HUES48 (cell line): Measurements from ENCODE around the gene BCORL1.

Experiments used
- H3K27ac ChIP-seq: one replicate; pipeline ENCODE4 v1.7.0; 2013; ENCODE audit warnings: low read depth, low read length, inconsistent platforms
- H3K27me3 ChIP-seq: 2 replicates; pipeline ENCODE4 v1.6.1; 2013; ENCODE audit warnings: mild to moderate bottlenecking, low read length; ENCODE audit not compliant: control insufficient read depth, insufficient read depth
- H3K36me3 ChIP-seq: 2 replicates; pipeline ENCODE4 v1.6.1; 2013; ENCODE audit warnings: low read length; ENCODE audit not compliant: control insufficient read depth, insufficient read depth
- H3K4me1 ChIP-seq: 2 replicates; pipeline ENCODE4 v1.6.1; 2013; ENCODE audit warnings: mild to moderate bottlenecking, low read length; ENCODE audit not compliant: control insufficient read depth, insufficient read depth
- H3K4me3 ChIP-seq: 2 replicates; pipeline ENCODE4 v1.5.1; 2013; ENCODE audit warnings: mild to moderate bottlenecking, low read depth, low read length
- H3K9ac ChIP-seq: 2 replicates; pipeline ENCODE4 v1.6.1; 2013; ENCODE audit warnings: mild to moderate bottlenecking, low read depth, low read length, moderate library complexity
- H3K9me3 ChIP-seq: 2 replicates; pipeline ENCODE4 v1.6.1; 2013; ENCODE audit warnings: low read length; ENCODE audit not compliant: control insufficient read depth, insufficient read depth

Gene BCORL1

GRCh38 chrX:130060122-130061069 is 78.0 kb downstream of the BCORL1 start:
- H3K4me1 ChIP-seq: peaks cover 12% of the 10 kb centered on the region
- H3K27me3 ChIP-seq: peaks cover 42% of the 10 kb centered on the region
- no peak overlapping the region for H3K27ac ChIP-seq
- peak overlapping the region; percentile 51; the same call in 1 of the 2 replicates for H3K9ac ChIP-seq
- H3K9me3 ChIP-seq: no peaks in the 10 kb centered on the region
- peak overlapping the region; percentile 67 for H3K4me3 ChIP-seq
- H3K36me3 ChIP-seq: no peaks in the 10 kb centered on the region

GRCh38 chrX:130066975-130067615 is 84.7 kb downstream of the BCORL1 start:
- H3K4me3 ChIP-seq: no peak overlapping the region
- peaks cover 4% of the 10 kb centered on the region; the same call in 1 of the 2 replicates for H3K4me1 ChIP-seq
- peaks cover 6% of the 10 kb centered on the region for H3K27me3 ChIP-seq
- H3K9ac ChIP-seq: no peak overlapping the region
- H3K36me3 ChIP-seq: no peaks in the 10 kb centered on the region
- H3K27ac ChIP-seq: no peak overlapping the region
- H3K9me3 ChIP-seq: no peaks in the 10 kb centered on the region

GRCh38 chrX:130071611-130072344 is 89.3 kb downstream of the BCORL1 start:
- H3K36me3 ChIP-seq: no peaks in the 10 kb centered on the region
- H3K4me3 ChIP-seq: no peak overlapping the region
- no peaks in the 10 kb centered on the region for H3K27me3 ChIP-seq
- H3K4me1 ChIP-seq: no peaks in the 10 kb centered on the region
- no peak overlapping the region for H3K9ac ChIP-seq
- H3K9me3 ChIP-seq: no peaks in the 10 kb centered on the region
- no peak overlapping the region for H3K27ac ChIP-seq

- Histone ChIP-seq H3K27ac (no peak overlapping the region), H3K9me3 (no peaks in the 10 kb centered on the region), H3K4me3 (no peak overlapping the region), H3K27me3 (no peaks in the 10 kb centered on the region), H3K4me1 (no peaks in the 10 kb centered on the region), H3K9ac (no peak overlapping the region), H3K36me3 (no peaks in the 10 kb centered on the region)
Measured at GRCh38 chrX:130072345-130072740, 89.9 kb downstream of the BCORL1 start.

- no peak overlapping the region for H3K4me3 ChIP-seq
- H3K9me3 ChIP-seq: no peaks in the 10 kb centered on the region
- H3K9ac ChIP-seq: no peak overlapping the region
- no peaks in the 10 kb centered on the region for H3K4me1 ChIP-seq
- no peak overlapping the region for H3K27ac ChIP-seq
- H3K36me3 ChIP-seq: no peaks in the 10 kb centered on the region
- peaks cover 3% of the 10 kb centered on the region for H3K27me3 ChIP-seq
Measured at GRCh38 chrX:130075777-130076176, 93.3 kb downstream of the BCORL1 start.

GRCh38 chrX:130079824-130080406 is 97.5 kb downstream of the BCORL1 start:
- Histone ChIP-seq H3K9me3 (no peaks in the 10 kb centered on the region), H3K9ac (no peak overlapping the region), H3K36me3 (no peaks in the 10 kb centered on the region), H3K27me3 (peaks cover 9% of the 10 kb centered on the region), H3K4me1 (peaks cover 26% of the 10 kb centered on the region), H3K4me3 (no peak overlapping the region), H3K27ac (no peak overlapping the region)

- H3K27me3 ChIP-seq: peaks cover 9% of the 10 kb centered on the region
- H3K27ac ChIP-seq: no peak overlapping the region
- no peaks in the 10 kb centered on the region for H3K9me3 ChIP-seq
- no peak overlapping the region for H3K4me3 ChIP-seq
- peaks cover 35% of the 10 kb centered on the region for H3K4me1 ChIP-seq
- H3K9ac ChIP-seq: no peak overlapping the region
- no peaks in the 10 kb centered on the region for H3K36me3 ChIP-seq
Measured at GRCh38 chrX:130080791-130081367, 98.4 kb downstream of the BCORL1 start.

GRCh38 chrX:130081421-130082045 is 99.1 kb downstream of the BCORL1 start:
- Histone ChIP-seq H3K27me3 (peaks cover 9% of the 10 kb centered on the region), H3K9me3 (no peaks in the 10 kb centered on the region), H3K4me1 (peaks cover 41% of the 10 kb centered on the region), H3K9ac (no peak overlapping the region), H3K27ac (no peak overlapping the region), H3K36me3 (no peaks in the 10 kb centered on the region), H3K4me3 (no peak overlapping the region)

- Histone ChIP-seq H3K9me3 (no peaks in the 10 kb centered on the region), H3K4me3 (no peak overlapping the region), H3K36me3 (no peaks in the 10 kb centered on the region), H3K27me3 (peaks cover 9% of the 10 kb centered on the region), H3K27ac (no peak overlapping the region), H3K9ac (no peak overlapping the region), H3K4me1 (peaks cover 43% of the 10 kb centered on the region)
Measured at GRCh38 chrX:130082244-130083106, 100.0 kb downstream of the BCORL1 start.
